GM10847 (cell line): ENCODE measurements around the gene LSM14A.

Experiments
- POLR2A ChIP-seq: IDR thresholded peaks from 2 replicates; pipeline ENCODE4 v1.6.1; 2011; ENCODE audit not compliant: insufficient read length; ENCODE audit errors: extremely low read depth

The LSM14A gene

GRCh38 chr19:34150558-34150957, 21.7 kb upstream of the LSM14A start:
- TF ChIP-seq POLR2A = no peak

- TF ChIP-seq POLR2A = no peak
These were observed 20.9 kb upstream of the LSM14A start for GRCh38 chr19:34151439-34151838.

DNA sequence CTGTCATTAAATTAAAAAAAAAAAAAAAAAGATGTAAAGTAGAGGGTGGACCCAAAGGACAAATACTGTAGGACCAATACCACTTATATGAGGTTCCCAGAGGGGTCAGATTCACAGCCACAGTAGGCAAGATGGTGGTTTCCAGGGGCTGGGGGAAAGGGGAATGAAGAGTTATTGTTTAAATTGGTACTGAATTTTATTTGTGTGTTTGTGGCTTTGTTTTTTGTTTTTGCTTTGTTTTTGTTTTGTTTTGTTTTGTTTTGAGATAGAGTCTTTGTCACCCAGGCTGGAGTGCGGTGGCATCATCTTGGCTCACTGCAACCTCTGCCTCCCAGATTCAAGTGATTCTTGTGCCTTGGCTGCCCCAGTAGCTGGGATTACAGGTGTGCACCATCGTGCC, 17.9 kb upstream of the LSM14A start:
- no peak for TF ChIP-seq POLR2A

GRCh38 chr19:34155686-34156085, 16.6 kb upstream of the LSM14A start:
- TF ChIP-seq POLR2A = no peak

DNA sequence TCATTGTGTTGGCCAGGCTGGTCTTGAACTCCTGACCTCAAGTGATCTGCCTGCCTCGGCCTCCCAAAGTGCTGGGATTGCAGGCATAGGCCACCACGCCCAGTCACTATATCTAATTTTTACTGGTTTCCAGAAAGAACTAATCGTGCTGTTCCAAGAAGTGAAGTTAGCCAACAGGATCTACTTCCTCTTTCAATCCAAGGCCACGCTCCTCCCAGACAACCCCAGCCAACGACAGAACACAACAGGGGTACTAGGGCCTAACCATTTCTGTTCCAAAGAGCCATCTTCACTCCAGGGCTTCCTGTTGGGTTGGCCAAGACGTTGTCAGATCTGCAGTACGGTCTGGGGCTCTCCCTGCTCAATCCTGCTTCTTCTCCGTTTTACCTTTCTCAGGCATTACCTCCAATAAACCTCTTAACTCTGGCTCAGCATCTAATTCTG, 7.0 kb upstream of the LSM14A start:
- TF ChIP-seq POLR2A = no peak

- TF ChIP-seq POLR2A = no peak
These were observed 796 bp upstream of the LSM14A start for GRCh38 chr19:34171539-34171876.

GRCh38 chr19:34172661-34173192, 423 bp downstream of the LSM14A start:
- TF ChIP-seq POLR2A = no peak

GRCh38 chr19:34173193-34173956, 1.1 kb downstream of the LSM14A start:
- no peak for TF ChIP-seq POLR2A

- no peak for TF ChIP-seq POLR2A
These were observed 4.3 kb downstream of the LSM14A start for GRCh38 chr19:34176581-34176980.

DNA sequence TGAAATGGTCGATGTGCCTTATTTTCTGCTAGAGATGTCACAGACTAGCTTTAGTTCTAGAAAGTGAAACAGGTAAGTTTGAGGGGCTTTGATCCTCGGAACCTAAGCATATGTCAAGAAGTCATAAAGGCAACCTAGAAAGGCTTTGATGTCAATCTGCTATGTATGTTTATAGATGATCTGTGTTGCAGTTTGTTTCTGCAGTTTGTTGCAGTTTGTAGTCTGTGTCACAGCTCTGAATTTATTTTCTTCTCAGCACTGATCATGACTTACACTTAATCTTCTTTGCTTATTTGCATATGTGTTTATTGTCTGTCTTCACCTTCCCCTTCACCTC, 5.9 kb downstream of the LSM14A start:
- TF ChIP-seq POLR2A = no peak

GRCh38 chr19:34179066-34179465, 6.8 kb downstream of the LSM14A start:
- TF ChIP-seq POLR2A = no peak

GRCh38 chr19:34180273-34180672, 8.0 kb downstream of the LSM14A start:
- TF ChIP-seq POLR2A = no peak

GRCh38 chr19:34180709-34181108, 8.4 kb downstream of the LSM14A start:
- no peak for TF ChIP-seq POLR2A

DNA sequence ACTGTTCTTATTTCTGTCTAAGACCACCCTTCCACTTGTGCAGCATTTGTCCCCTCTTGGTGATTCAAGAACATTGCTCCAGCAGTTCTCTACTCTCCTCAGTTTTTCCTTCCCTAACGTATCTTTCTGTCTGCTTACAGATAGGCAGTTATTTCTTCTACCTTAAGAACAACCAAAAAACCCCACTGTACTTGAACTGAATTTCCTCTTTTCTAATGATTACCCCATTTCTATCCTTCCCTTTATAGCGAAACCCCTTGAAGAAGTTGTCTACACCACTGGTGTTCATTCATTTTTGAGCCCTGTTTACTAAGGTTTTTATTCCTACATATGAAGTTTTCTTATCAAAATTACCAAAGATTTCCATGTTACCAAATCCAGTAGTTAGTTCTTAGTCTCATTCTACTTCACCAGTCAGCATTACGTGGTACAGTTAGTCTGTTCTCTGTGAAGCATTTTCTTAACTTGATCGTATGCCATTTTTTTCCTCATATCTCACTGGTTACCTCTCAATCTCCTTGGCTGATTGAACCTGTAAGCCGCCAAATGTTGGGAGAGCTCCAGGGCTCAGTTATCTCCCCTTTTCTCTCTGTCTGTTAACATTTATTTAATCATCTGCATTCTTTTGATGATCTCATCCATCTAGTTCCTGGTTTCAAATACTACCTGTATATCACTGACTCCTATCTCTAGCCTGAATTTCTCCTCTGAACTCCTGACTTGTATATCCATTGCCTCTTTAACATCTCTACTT, 9.0 kb downstream of the LSM14A start:
- no peak for TF ChIP-seq POLR2A

DNA sequence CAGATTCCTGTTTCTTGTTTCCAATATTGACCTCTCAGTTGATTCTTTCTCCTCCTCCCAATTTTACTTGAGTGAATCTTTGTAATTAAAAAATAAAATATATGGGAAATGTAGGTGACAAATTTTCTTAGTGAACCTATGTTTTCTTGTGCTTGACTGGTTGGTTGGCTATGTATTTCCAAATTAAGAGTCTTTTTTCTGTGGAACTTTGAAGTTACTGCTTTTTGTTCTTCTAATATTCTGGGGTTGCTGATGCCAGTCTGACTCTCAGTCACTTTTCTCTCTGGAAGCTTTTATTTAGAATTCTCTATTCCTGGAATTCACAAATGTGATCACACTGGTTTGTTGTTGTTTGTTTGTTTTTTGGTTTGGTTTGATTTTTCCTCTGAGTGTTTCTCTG, 9.8 kb downstream of the LSM14A start:
- no peak for TF ChIP-seq POLR2A

GRCh38 chr19:34184880-34185491, 12.7 kb downstream of the LSM14A start:
- TF ChIP-seq POLR2A = no peak
